HEK293 (cell line): ENCODE measurements around the gene LRRC8E.

Experiments used
- CTCF ChIA-PET: fragments of 350-600 bp; formaldehyde crosslinking; extraction: SDS; loops from one replicate; lab custom pipeline; 2021; ENCODE audit warnings: antibody characterized with exemption; lab: Yijun Ruan, JAX
- POLR2A ChIA-PET: fragments of 300-600 bp; formaldehyde crosslinking; extraction: SDS; loops from one replicate; lab custom pipeline; 2020; ENCODE audit warnings: antibody characterized with exemption, inconsistent platforms; lab: Yijun Ruan, JAX
- H3K27ac ChIP-seq: fragments of 200-500 bp; sonication (Bioruptor generic); 2 replicates; pipeline ENCODE4 v1.5.1; 2014; ENCODE audit warnings: low read depth, low read length, control low read depth, inconsistent platforms; ENCODE audit errors: extremely low read depth
- H3K36me3 ChIP-seq, 2 experiments: fragments of 200-500 bp in 1 of 2; sonication (Bioruptor generic) in 1 of 2; 1 replicate in 1 of 2; 2 replicates in 1 of 2; pipeline ENCODE4 v1.5.1; 2014 to 2017; ENCODE audit warnings: inconsistent platforms in 2 of 2, low read length in 2 of 2; ENCODE audit not compliant: control insufficient read depth in 2 of 2, insufficient read depth in 1 of 2
- H3K4me1 ChIP-seq: fragments of 200-500 bp; sonication (Bioruptor generic); 2 replicates; pipeline ENCODE4 v1.5.1; 2014; ENCODE audit warnings: mild to moderate bottlenecking, low read length, inconsistent platforms; ENCODE audit not compliant: control insufficient read depth, insufficient read depth
- H3K4me3 ChIP-seq: 2 replicates; pipeline ENCODE4 v1.5.1; 2011; ENCODE audit warnings: low read depth, mild to moderate bottlenecking, control low read depth, low read length, moderate library complexity
- H3K9me3 ChIP-seq: fragments of 200-500 bp; sonication (Bioruptor generic); 2 replicates; pipeline ENCODE4 v1.5.1; 2014; ENCODE audit warnings: low read depth, low read length, inconsistent platforms; ENCODE audit not compliant: control insufficient read depth, insufficient read depth
- GLIS1 ChIP-seq: fragments of 450-650 bp; formaldehyde crosslinking; IDR thresholded peaks from 2 replicates; pipeline ENCODE4 v1.5.1; 2016; ENCODE audit warnings: missing biosample characterization, missing genetic modification characterization
- GLIS2 ChIP-seq: fragments of 450-650 bp; formaldehyde crosslinking; IDR thresholded peaks from 2 replicates; pipeline ENCODE4 v1.5.1; 2016; ENCODE audit warnings: missing biosample characterization, missing genetic modification characterization
- KLF8 ChIP-seq: fragments of 450-650 bp; formaldehyde crosslinking; IDR thresholded peaks from 2 replicates; pipeline ENCODE4 v1.5.1; 2016; ENCODE audit warnings: missing biosample characterization, missing genetic modification characterization
- SCRT2 ChIP-seq: fragments of 450-650 bp; formaldehyde crosslinking; IDR thresholded peaks from 2 replicates; pipeline ENCODE4 v1.5.1; 2016; ENCODE audit warnings: missing biosample characterization, missing genetic modification characterization
- WT1 ChIP-seq: fragments of 450-650 bp; formaldehyde crosslinking; IDR thresholded peaks from 2 replicates; pipeline ENCODE4 v1.5.1; 2016; ENCODE audit warnings: missing biosample characterization, missing genetic modification characterization
- ZFP3 ChIP-seq: fragments of 450-650 bp; formaldehyde crosslinking; IDR thresholded peaks from 2 replicates; pipeline ENCODE4 v1.5.1; 2016; ENCODE audit warnings: low read depth, missing biosample characterization, missing genetic modification characterization
- ZFP37 ChIP-seq: fragments of 450-650 bp; formaldehyde crosslinking; IDR thresholded peaks from 2 replicates; pipeline ENCODE4 v1.5.1; 2016; ENCODE audit warnings: missing biosample characterization, missing genetic modification characterization
- ZIC2 ChIP-seq: fragments of 450-650 bp; formaldehyde crosslinking; IDR thresholded peaks from 2 replicates; pipeline ENCODE4 v1.5.1; 2016; ENCODE audit warnings: missing biosample characterization, missing genetic modification characterization
- ZNF157 ChIP-seq: fragments of 450-650 bp; formaldehyde crosslinking; IDR thresholded peaks from 2 replicates; pipeline ENCODE4 v1.5.1; 2016; ENCODE audit warnings: missing biosample characterization, missing genetic modification characterization
- ZNF184 ChIP-seq: fragments of 450-650 bp; IDR thresholded peaks from 2 replicates; pipeline ENCODE4 v1.5.1; 2018; ENCODE audit warnings: missing biosample characterization, mild to moderate bottlenecking, missing genetic modification characterization
- ZNF223 ChIP-seq: fragments of 450-650 bp; formaldehyde crosslinking; IDR thresholded peaks from 2 replicates; pipeline ENCODE4 v1.5.1; 2016; ENCODE audit warnings: missing biosample characterization, missing genetic modification characterization
- ZNF23 ChIP-seq: fragments of 450-650 bp; formaldehyde crosslinking; IDR thresholded peaks from 2 replicates; pipeline ENCODE4 v1.5.1; 2016; ENCODE audit warnings: missing biosample characterization, missing genetic modification characterization, borderline replicate concordance
- ZNF266 ChIP-seq: fragments of 450-650 bp; formaldehyde crosslinking; IDR thresholded peaks from 2 replicates; pipeline ENCODE4 v1.5.1; 2016; ENCODE audit warnings: missing biosample characterization, missing genetic modification characterization, low read depth
- ZNF341 ChIP-seq: fragments of 450-650 bp; formaldehyde crosslinking; IDR thresholded peaks from 2 replicates; pipeline ENCODE4; 2016; ENCODE audit warnings: low read depth, missing biosample characterization, missing genetic modification characterization
- ZNF354C ChIP-seq: fragments of 450-650 bp; formaldehyde crosslinking; IDR thresholded peaks from 2 replicates; pipeline ENCODE4 v1.5.1; 2016; ENCODE audit warnings: missing biosample characterization, missing genetic modification characterization, low read depth, borderline replicate concordance
- ZNF37A ChIP-seq: fragments of 450-650 bp; IDR thresholded peaks from 2 replicates; pipeline ENCODE4 v1.5.1; 2018; ENCODE audit warnings: missing biosample characterization, missing genetic modification characterization
- ZNF48 ChIP-seq: fragments of 450-650 bp; formaldehyde crosslinking; IDR thresholded peaks from 2 replicates; pipeline ENCODE4 v1.5.1; 2016; ENCODE audit warnings: missing biosample characterization, missing genetic modification characterization
- ZNF600 ChIP-seq: fragments of 450-650 bp; formaldehyde crosslinking; IDR thresholded peaks from 2 replicates; pipeline ENCODE4 v1.5.1; 2016; ENCODE audit warnings: missing biosample characterization, missing genetic modification characterization
- ZNF623 ChIP-seq: fragments of 450-650 bp; formaldehyde crosslinking; IDR thresholded peaks from 2 replicates; pipeline ENCODE4 v1.5.1; 2016; ENCODE audit warnings: missing biosample characterization, missing genetic modification characterization
- ZNF768 ChIP-seq: fragments of 450-650 bp; formaldehyde crosslinking; IDR thresholded peaks from 2 replicates; pipeline ENCODE4 v1.5.1; 2018; ENCODE audit warnings: missing biosample characterization, mild to moderate bottlenecking, missing genetic modification characterization
- TF ChIP-seq, protein P1 (sequence below): fragments of 450-650 bp; formaldehyde crosslinking; IDR thresholded peaks from 2 replicates; pipeline ENCODE4 v1.5.1; 2016; ENCODE audit warnings: missing biosample characterization, missing genetic modification characterization
- TF ChIP-seq, protein P2 (sequence below): fragments of 450-650 bp; formaldehyde crosslinking; IDR thresholded peaks from 2 replicates; pipeline ENCODE4 v1.5.1; 2017; ENCODE audit warnings: missing biosample characterization, missing genetic modification characterization
- TF ChIP-seq, protein P3 (sequence below): fragments of 450-650 bp; formaldehyde crosslinking; IDR thresholded peaks from 2 replicates; pipeline ENCODE4 v1.5.1; 2016; ENCODE audit warnings: missing biosample characterization, missing genetic modification characterization, low read depth

Gene LRRC8E

GRCh38 chr19:7931221-7932061 is 43.1 kb downstream of the LRRC8E start:
- ChIA-PET POLR2A (interaction anchor here (1.1 to 5.8 kb wide), 3 partner anchors 8 to 11 kb away, joined by 3 to 60 read pairs (median 35); partner anchors contain the start of genes SNAPC2 and TIMM44), CTCF (interaction anchor here (1.0 to 3.5 kb wide), 3 partner anchors 8 to 12 kb away, joined by 3 to 25 read pairs (median 4); partner anchors contain the start of gene TIMM44)
- no peak overlapping the region for H3K4me3 ChIP-seq
- no peaks in the 10 kb centered on the region for H3K9me3 ChIP-seq
- H3K4me1 ChIP-seq: peaks cover 14% of the 10 kb centered on the region
- peaks cover 13 to 73% of the 10 kb centered on the region in 2 experiments; a peak in 2 of 3 replicates for H3K36me3 ChIP-seq
- TF ChIP-seq SCRT2 (tag by site-specific recombination) (0 out of 2 replicates have a peak, but pooled peaks have one; percentile 29), ZNF768 (no peak), ZFP37 (tag by site-specific recombination) (no peak), ZNF623 (no peak), ZNF48 (tag by site-specific recombination) (no peak), ZNF600 (tag by site-specific recombination) (0 out of 2 replicates have a peak, but pooled peaks have one; percentile 14), ZIC2 (tag by site-specific recombination) (peak; percentile 64), GLIS1 (peak; percentile 95), KLF8 (tag by site-specific recombination) (0 out of 2 replicates have a peak, but pooled peaks have one; percentile 11), ZNF341 (tag by site-specific recombination) (peak; percentile 29; the same call in 1 of the 2 replicates), GLIS2 (tag by site-specific recombination) (peak; percentile 69)
- TF ChIP-seq, protein P1, sequence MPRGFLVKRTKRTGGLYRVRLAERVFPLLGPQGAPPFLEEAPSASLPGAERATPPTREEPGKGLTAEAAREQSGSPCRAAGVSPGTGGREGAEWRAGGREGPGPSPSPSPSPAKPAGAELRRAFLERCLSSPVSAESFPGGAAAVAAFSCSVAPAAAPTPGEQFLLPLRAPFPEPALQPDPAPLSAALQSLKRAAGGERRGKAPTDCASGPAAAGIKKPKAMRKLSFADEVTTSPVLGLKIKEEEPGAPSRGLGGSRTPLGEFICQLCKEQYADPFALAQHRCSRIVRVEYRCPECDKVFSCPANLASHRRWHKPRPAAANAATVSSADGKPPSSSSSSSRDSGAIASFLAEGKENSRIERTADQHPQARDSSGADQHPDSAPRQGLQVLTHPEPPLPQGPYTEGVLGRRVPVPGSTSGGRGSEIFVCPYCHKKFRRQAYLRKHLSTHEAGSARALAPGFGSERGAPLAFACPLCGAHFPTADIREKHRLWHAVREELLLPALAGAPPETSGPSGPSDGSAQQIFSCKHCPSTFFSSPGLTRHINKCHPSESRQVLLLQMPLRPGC (tag by site-specific recombination): no peak
- TF ChIP-seq, protein P2, sequence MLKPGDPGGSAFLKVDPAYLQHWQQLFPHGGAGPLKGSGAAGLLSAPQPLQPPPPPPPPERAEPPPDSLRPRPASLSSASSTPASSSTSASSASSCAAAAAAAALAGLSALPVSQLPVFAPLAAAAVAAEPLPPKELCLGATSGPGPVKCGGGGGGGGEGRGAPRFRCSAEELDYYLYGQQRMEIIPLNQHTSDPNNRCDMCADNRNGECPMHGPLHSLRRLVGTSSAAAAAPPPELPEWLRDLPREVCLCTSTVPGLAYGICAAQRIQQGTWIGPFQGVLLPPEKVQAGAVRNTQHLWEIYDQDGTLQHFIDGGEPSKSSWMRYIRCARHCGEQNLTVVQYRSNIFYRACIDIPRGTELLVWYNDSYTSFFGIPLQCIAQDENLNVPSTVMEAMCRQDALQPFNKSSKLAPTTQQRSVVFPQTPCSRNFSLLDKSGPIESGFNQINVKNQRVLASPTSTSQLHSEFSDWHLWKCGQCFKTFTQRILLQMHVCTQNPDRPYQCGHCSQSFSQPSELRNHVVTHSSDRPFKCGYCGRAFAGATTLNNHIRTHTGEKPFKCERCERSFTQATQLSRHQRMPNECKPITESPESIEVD (tag by site-specific recombination): no peak
- no peak overlapping the region for H3K27ac ChIP-seq

- TF ChIP-seq ZNF157 (no peak), ZNF223 (tag by site-specific recombination) (no peak), ZNF184 (no peak), ZNF266 (no peak), ZNF23 (tag by site-specific recombination) (no peak), ZFP3 (tag by site-specific recombination) (peak; percentile 80), ZNF354C (tag by site-specific recombination) (no peak), KLF8 (tag by site-specific recombination) (0 out of 2 replicates have a peak, but pooled peaks have one; percentile 29), ZNF37A (tag by site-specific recombination) (no peak), WT1 (tag by site-specific recombination) (no peak)
- TF ChIP-seq, protein P3, sequence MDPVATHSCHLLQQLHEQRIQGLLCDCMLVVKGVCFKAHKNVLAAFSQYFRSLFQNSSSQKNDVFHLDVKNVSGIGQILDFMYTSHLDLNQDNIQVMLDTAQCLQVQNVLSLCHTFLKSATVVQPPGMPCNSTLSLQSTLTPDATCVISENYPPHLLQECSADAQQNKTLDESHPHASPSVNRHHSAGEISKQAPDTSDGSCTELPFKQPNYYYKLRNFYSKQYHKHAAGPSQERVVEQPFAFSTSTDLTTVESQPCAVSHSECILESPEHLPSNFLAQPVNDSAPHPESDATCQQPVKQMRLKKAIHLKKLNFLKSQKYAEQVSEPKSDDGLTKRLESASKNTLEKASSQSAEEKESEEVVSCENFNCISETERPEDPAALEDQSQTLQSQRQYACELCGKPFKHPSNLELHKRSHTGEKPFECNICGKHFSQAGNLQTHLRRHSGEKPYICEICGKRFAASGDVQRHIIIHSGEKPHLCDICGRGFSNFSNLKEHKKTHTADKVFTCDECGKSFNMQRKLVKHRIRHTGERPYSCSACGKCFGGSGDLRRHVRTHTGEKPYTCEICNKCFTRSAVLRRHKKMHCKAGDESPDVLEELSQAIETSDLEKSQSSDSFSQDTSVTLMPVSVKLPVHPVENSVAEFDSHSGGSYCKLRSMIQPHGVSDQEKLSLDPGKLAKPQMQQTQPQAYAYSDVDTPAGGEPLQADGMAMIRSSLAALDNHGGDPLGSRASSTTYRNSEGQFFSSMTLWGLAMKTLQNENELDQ (tag by site-specific recombination): no peak
- Histone ChIP-seq H3K27ac (no peak overlapping the region), H3K4me3 (no peak overlapping the region), H3K4me1 (peaks cover 14% of the 10 kb centered on the region), H3K9me3 (no peaks in the 10 kb centered on the region), H3K36me3 (peaks cover 23 to 76% of the 10 kb centered on the region in 2 experiments; a peak in 2 of 3 replicates)
- POLR2A ChIA-PET: interaction anchor here (5.8 kb wide), 1 partner anchor 10 kb away, joined by 60 read pairs; the partner anchor contains the start of gene TIMM44
- CTCF ChIA-PET: interaction anchor here (1.0 kb wide), 1 partner anchor 11 kb away, joined by 4 read pairs; the partner anchor contains the start of gene TIMM44
These were observed 44.1 kb downstream of the LRRC8E start for GRCh38 chr19:7932276-7932929.
